ENCODE results near the gene TXNIP. TPM values are rescaled to one million over a fixed set of nuclear protein-coding genes. Genes with fewer than 3 reads are reported as not detected.
A peak's percentile ranks its signal among the peaks of the same experiment; 100 is the strongest.

The TXNIP gene
- total RNA-seq, 2 experiments from 2014 or later, result 86.0 to 91.1 TPM

DNA sequence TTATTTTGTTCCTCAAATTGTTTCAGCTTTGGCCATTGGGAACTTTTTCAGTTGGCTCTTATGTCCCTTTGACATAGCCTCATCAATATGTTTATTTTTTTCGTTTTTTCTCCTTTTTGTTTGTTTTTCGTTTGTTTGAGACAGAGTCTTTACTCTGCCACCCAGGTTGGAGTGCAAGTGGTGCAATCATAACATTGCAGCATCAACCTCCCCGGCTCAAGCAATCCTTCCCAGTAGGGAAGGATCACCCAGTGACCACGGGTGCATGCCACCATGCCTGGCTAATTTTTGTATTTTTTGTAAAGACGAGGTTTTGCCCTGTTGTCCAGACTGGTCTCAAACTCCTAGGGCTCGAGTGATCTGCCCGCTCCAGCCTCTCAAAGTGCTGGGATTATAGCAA, 23.8 kb downstream of the TXNIP start:
- intact Hi-C loops (cut with micrococcal nuclease), result no loop called here
- no peak for DNase-seq
- CTCF ChIA-PET, result interaction anchor here (1.0 kb wide), 1 partner anchor 127 kb away, joined by 3 read pairs; the partner anchor contains the start of gene NUDT17
- no peak overlapping the region for H3K4me3 Mint-ChIP-seq
- H3K27me3 Mint-ChIP-seq (ENCODE audit: low read depth), result no peaks in the 10 kb centered on the region
- H3K4me1 Mint-ChIP-seq (ENCODE audit: low read depth), result peaks cover 27% of the 10 kb centered on the region
- peaks cover 5% of the 10 kb centered on the region for H3K36me3 Mint-ChIP-seq (ENCODE audit: low read depth)
- peaks cover under 1% of the 10 kb centered on the region for H3K9me3 Mint-ChIP-seq
- H3K27ac Mint-ChIP-seq, result no peak overlapping the region

DNA sequence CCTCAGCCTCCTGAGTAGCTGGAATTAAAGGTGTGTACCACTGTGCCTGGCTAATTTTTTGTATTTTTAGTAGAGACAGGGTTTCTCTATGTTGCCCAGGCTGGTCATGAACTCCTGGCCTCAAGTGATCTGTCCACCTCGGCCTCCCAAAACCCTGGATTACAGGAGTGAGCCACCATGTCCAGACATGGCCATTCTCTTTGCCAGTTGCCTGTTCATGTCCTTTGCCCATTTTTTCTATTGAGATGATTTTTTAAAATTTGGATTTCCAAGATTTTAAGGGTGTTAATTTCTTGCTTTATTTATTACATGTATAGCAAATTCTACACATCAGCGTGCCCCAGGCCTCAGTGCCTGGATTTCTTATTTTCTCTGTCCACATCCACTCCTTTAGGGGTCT, 29.1 kb downstream of the TXNIP start:
- intact Hi-C loops (cut with micrococcal nuclease), result no loop called here
- no peak for DNase-seq
- Mint-ChIP-seq H3K27me3 (ENCODE audit: low read depth) (no peaks in the 10 kb centered on the region), H3K36me3 (ENCODE audit: low read depth) (peaks cover 10% of the 10 kb centered on the region), H3K4me3 (no peak overlapping the region), H3K4me1 (ENCODE audit: low read depth) (peaks cover 28% of the 10 kb centered on the region), H3K27ac (no peak overlapping the region), H3K9me3 (peaks cover 6% of the 10 kb centered on the region)
- CTCF ChIA-PET, result interaction anchor here (2.0 to 3.1 kb wide), 3 partner anchors 10 to 40 kb away, joined by 11 to 17 read pairs (median 12); no protein-coding TSS in a partner anchor

DNA sequence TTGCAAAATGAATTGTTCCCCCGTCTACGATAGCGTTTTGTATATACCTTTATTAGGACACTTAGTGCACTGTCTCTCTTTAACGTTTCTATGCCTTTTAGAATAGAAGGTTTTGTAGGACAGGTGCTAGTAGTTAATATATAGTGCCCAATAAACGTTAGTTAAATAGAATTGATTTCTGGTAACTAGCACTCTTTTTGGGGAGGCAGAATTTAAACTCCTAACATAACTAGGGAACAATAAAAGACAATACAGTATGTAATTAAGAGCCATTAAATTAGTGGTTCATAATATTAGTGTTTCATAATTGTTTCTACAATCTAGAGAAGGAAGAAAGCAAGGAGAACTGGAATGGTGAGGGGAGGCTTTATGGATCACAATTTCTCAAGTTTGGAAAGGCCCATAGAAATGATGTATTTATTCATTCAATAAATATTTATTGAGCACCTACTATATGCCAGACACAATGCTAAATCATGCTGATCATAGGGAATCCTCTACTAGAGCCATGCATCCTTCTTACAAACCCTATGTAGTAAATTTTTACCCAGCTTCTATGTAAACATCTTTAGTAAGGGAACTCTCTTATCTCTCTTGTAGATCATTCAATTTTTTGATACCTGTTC, 31.1 kb downstream of the TXNIP start:
- H3K27ac Mint-ChIP-seq, result peak overlapping the region; percentile 84
- H3K9me3 Mint-ChIP-seq, result peaks cover 6% of the 10 kb centered on the region
- peaks cover 10% of the 10 kb centered on the region for H3K36me3 Mint-ChIP-seq (ENCODE audit: low read depth)
- intact Hi-C loops (cut with micrococcal nuclease), result no loop called here
- no peak for DNase-seq
- H3K27me3 Mint-ChIP-seq (ENCODE audit: low read depth), result no peaks in the 10 kb centered on the region
- peak overlapping the region; percentile 97 for H3K4me3 Mint-ChIP-seq
- CTCF ChIA-PET, result interaction anchor here (0.6 to 3.6 kb wide), 8 partner anchors 12 to 141 kb away, joined by 3 to 44 read pairs (median 4); partner anchors contain the start of genes PIAS3, POLR3C and RNF115
- peaks cover 29% of the 10 kb centered on the region for H3K4me1 Mint-ChIP-seq (ENCODE audit: low read depth)

DNA sequence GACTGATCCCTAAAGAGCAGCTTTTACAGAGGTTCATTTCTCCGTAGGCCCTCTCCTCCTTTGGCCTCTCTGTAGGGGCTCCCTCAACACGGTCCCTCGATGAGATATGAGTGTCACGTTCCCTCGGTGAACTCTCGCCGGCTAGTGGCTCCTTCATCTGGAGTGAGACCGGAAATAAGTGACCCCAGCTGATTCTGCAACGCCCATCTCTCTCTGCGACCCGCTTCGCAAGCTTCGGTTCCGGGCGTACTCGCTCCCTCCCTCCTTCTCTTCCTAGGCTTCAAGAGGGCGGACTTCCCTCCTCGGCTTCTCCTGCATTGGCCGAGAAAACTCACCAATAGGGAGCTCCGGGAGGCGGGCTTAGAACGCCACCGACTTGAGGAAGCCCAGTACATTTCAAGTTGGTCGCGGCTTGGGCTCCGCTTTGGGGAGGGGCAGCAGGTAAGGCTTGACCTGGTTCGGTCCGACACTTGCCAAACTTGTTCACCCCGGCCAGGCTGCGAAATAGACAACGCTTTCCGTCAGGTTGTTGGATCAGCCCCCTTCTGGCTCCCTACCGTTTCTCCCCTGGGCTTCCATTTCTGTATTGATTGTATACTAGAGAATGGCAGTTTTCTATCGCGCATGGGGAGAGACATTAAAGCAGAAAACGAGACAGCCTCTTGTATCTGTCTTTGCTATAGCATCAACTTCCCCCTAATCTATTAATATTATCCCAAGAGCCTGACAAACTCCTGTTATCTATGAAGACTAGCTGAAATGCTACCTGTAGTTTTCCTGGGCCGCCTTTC, 31.9 kb downstream of the TXNIP start, which contains the start of the genes ANKRD34A and POLR3GL:
Gene ANKRD34A (minus strand): TSS at position 248 of the 791 bp plus-strand sequence. CDS start 2,816 bp downstream, outside the sequence.
Gene POLR3GL (plus strand): TSS at position 363 of the 791 bp plus-strand sequence. CDS start 10,176 bp downstream, outside the sequence.
- peaks cover 10% of the 10 kb centered on the region for H3K36me3 Mint-ChIP-seq (ENCODE audit: low read depth)
- H3K4me3 Mint-ChIP-seq, result peak within 1 kb of the TSS; percentile 97
- CTCF ChIA-PET, result interaction anchor here (0.6 to 3.6 kb wide), 13 partner anchors 14 to 140 kb away, joined by 3 to 44 read pairs (median 4); partner anchors contain the start of genes NUDT17, PEX11B, PIAS3 and POLR3C
- H3K27me3 Mint-ChIP-seq (ENCODE audit: low read depth), result no peaks in the 10 kb centered on the region
- DNase-seq, result peak; percentile 98
- peaks cover 32% of the 10 kb centered on the region for H3K4me1 Mint-ChIP-seq (ENCODE audit: low read depth)
- H3K27ac Mint-ChIP-seq, result peak within 1 kb of the TSS; percentile 84
- H3K9me3 Mint-ChIP-seq, result peaks cover 6% of the 10 kb centered on the region
- intact Hi-C loops (cut with micrococcal nuclease), result loop anchor here (1.0 kb wide), 6 partner anchors 8 to 72 kb away; partner anchors contain the start of genes PEX11B, RBM8A and TXNIP

DNA sequence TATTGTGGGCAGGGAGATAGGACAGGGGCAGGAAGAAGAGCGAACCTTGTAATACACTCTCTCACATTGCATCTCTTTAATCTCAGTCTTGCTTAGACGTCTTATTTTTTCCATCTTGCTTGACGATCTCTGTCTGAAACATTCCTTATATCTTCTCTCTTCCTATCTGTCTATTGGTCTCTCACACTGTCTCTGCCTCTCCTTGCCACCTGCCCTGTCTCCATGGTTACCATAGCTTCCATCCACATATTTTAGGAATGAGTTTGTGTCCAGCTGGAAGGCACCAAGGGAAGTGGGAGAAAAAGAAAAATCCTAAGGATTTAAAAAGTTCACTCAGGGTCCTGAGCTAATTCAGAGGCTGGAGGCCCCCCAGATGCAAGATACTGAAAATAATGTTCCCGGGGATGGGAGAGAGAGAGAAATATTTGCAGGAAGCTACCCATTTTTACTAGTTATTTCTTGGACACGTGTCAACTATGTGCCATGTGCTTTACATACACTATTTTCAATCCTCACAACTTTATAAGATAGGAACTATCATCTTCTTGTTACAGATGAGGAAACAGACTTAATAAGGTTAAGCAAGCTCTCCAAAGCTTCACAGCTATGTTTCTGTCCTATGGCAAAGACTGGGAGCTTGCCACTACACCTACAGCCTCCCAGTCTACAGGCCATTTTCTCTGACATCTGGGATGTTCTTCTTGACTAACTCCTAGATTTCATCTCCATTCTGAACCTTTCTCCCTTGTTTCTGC, 32.9 kb downstream of the TXNIP start:
- Mint-ChIP-seq H3K27me3 (ENCODE audit: low read depth) (no peaks in the 10 kb centered on the region), H3K36me3 (ENCODE audit: low read depth) (peaks cover 9% of the 10 kb centered on the region), H3K4me3 (peak overlapping the region; percentile 97), H3K9me3 (peaks cover 6% of the 10 kb centered on the region), H3K27ac (peak overlapping the region; percentile 84), H3K4me1 (ENCODE audit: low read depth) (peaks cover 41% of the 10 kb centered on the region)
- intact Hi-C loops (cut with micrococcal nuclease), result loop anchor here (1.0 kb wide), 6 partner anchors 7 to 73 kb away; partner anchors contain the start of genes PEX11B, RBM8A and TXNIP
- DNase-seq, result no peak
- CTCF ChIA-PET, result interaction anchor here (0.6 to 3.6 kb wide), 13 partner anchors 9 to 139 kb away, joined by 3 to 44 read pairs (median 4); partner anchors contain the start of genes PEX11B, PIAS3, POLR3C and RBM8A

DNA sequence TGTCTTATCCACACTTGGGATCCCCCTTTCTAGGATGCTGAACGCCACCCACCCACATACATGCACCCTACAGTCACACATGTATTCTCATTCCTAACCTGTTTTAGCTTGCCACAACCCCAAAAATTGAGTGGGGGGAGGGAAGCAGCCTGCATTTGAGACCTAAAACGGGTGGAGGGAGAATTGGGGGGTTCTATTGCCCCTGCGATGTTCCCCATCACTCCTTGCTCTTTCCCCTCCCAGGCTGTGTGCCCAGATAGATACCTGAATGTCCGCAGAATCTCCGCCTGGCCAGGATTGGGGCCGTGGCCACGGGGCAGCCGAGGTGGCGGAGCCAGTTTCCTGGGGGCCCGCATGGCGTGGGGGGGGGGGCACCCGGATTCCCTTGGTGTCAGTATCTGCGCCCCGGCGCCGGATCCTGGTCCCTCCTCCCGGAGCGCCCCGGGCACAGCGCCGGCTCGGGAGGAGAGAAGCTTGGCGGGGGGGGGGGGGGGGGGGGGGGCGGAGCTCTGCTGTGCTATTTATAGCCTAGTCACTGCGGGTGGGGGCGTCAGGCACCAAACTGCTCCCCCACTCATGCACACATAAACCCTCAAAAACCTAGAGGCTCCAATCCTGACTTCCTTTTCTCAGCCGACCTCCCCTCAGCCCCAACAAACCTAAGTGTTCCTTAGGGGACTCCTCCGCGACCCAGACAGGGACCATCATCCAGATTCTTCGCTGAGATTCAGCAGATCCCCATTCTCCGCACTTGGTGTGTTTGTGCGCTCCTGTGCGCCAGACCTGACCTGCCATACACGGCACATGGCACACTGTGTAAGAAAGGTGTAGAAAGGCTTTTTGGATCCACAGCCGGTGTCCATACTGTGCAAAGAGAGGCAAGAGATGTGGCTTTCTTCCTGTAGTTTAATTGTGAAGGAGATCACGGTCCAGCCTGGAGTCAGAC, 33.9 kb downstream of the TXNIP start:
- no peaks in the 10 kb centered on the region for H3K27me3 Mint-ChIP-seq (ENCODE audit: low read depth)
- H3K9me3 Mint-ChIP-seq, result peaks cover 3% of the 10 kb centered on the region
- peaks cover 41% of the 10 kb centered on the region for H3K4me1 Mint-ChIP-seq (ENCODE audit: low read depth)
- H3K27ac Mint-ChIP-seq, result peak overlapping the region; percentile 89
- DNase-seq, result peak; percentile 47
- H3K36me3 Mint-ChIP-seq (ENCODE audit: low read depth), result peaks cover 4% of the 10 kb centered on the region
- H3K4me3 Mint-ChIP-seq, result peak overlapping the region; percentile 97
- CTCF ChIA-PET, result interaction anchor here (0.6 to 3.6 kb wide), 6 partner anchors 17 to 74 kb away, joined by 3 to 44 read pairs (median 6); partner anchors contain the start of genes PEX11B, RBM8A and TXNIP
- intact Hi-C loops (cut with micrococcal nuclease), result no loop called here

DNA sequence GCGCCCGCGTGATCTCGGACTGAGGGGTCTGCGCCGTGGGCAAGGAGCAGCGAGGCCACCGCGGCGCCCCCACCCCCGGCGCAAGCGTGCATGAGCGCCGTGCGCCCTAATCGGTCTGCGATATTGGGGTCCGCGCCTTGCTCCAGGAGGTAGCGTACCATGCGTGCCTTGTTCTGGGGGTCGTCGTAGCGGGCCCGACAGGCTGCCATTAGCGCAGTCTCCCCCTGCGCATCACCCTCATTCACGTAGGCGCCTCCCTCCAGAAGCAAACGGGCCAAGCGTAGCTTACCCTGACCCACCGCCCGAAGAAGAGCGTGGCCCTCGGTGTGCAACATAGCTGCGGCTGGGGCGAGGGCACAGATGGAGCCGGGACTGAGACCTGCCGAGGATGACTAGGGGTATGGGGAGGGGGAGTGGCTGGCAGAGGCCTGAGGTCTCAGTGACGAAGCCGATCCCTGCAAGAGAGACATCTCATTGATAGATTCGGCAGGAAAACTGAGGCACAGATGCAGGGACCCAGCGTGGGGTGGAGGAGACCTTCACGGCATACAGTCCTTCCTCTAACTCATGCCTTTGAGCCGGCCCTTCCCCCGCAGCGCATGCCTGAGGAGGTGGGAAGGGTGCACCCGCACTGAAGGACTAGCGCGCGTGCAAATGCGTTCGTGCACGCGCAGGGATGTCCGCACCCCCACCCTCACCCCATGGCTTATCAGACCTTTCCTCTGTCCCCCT, 34.8 kb downstream of the TXNIP start:
- Mint-ChIP-seq H3K9me3 (no peaks in the 10 kb centered on the region), H3K27me3 (ENCODE audit: low read depth) (no peaks in the 10 kb centered on the region), H3K4me3 (peak overlapping the region; percentile 97), H3K36me3 (ENCODE audit: low read depth) (no peaks in the 10 kb centered on the region), H3K4me1 (ENCODE audit: low read depth) (peaks cover 38% of the 10 kb centered on the region), H3K27ac (peak overlapping the region; percentile 89)
- intact Hi-C loops (cut with micrococcal nuclease), result no loop called here
- peak; percentile 76 for DNase-seq
- CTCF ChIA-PET, result interaction anchor here (0.6 to 3.6 kb wide), 3 partner anchors 17 to 73 kb away, joined by 3 to 44 read pairs (median 5); partner anchors contain the start of gene PEX11B

DNA sequence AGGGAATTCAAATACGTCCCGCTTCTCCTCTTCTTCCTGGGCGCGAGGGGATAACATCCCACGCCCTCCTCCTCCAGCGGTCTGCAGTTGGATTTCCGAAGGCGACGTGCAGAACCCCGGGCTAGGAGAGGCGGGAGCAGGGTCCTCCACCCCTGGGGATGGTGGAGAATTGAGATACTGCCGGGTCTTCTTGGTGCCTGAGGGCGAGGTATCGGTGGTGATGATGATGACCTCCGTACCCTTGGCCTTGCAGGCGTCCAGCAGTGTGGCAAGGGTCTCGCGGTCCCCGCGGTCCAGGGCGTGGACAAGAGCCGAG, 35.3 kb downstream of the TXNIP start:
- Mint-ChIP-seq H3K36me3 (ENCODE audit: low read depth) (no peaks in the 10 kb centered on the region), H3K27ac (peak overlapping the region; percentile 65), H3K4me1 (ENCODE audit: low read depth) (peaks cover 39% of the 10 kb centered on the region), H3K9me3 (no peaks in the 10 kb centered on the region), H3K27me3 (ENCODE audit: low read depth) (no peaks in the 10 kb centered on the region), H3K4me3 (peak overlapping the region; percentile 97)
- intact Hi-C loops (cut with micrococcal nuclease), result no loop called here
- CTCF ChIA-PET, result interaction anchor here (1.5 kb wide), 1 partner anchor 42 kb away, joined by 3 read pairs; the partner anchor contains the start of gene PEX11B
- no peak for DNase-seq

DNA sequence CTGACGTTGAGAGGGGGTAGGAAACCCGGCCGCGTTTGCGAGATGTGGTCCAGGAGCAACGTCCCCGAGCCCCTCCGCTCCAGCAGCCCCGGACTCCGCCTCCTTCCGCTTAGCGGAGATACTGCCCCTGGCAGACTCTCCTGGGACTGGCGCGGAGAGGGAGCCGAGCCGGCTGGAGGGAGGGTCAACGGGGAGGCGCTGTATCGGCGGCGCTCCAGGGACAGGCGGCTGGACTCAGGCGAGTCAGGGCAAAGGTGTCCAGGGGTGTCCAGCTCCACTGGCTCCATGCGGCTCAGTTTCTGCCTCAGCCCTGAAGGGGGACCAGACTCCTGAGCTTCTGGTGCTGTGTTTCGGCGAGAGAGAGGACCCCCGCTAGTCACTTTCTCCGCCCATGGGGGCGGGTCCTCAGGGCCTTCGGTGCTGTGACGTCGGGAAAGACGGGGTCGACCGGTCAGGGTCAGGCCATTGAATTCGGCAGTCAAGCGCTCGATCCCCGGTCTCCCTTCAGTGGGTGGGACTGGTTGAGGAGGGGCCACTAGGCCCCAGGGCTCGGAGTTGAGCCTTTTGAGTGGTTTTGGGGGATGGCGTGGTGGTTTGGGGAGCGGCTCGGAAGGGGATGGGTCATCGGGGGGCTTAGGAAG, 35.8 kb downstream of the TXNIP start:
- intact Hi-C loops (cut with micrococcal nuclease), result no loop called here
- Mint-ChIP-seq H3K4me1 (ENCODE audit: low read depth) (peaks cover 44% of the 10 kb centered on the region), H3K27ac (peak overlapping the region; percentile 65), H3K36me3 (ENCODE audit: low read depth) (no peaks in the 10 kb centered on the region), H3K4me3 (peak overlapping the region; percentile 97), H3K9me3 (no peaks in the 10 kb centered on the region), H3K27me3 (ENCODE audit: low read depth) (no peaks in the 10 kb centered on the region)
- DNase-seq, result peak; percentile 61
- CTCF ChIA-PET, result interaction anchor here (1.5 kb wide), 1 partner anchor 42 kb away, joined by 3 read pairs; the partner anchor contains the start of gene PEX11B

DNA sequence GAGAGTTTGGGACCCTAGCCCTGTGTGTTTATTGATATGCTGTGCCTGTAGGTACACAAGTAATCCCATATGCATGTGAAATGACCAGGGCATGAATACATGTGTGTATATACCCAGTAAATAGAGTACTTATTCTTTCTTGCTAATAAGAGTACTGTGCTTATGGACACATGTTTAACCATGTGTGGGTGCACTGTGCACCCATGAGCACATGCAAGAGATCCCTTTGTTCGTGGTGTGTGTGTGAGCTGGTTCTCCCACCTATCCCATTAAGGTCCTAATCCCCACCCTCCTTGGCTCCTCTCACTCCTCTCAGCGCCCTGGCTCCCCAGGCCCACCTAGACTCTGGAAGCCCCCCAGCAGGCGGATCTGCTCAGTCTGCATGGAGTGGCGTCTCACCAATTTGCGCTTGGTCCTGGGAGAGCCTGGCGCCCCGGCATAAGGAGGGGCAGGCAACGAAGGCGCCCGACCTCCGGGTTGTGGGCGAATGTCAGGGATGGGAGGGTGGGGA, 36.4 kb downstream of the TXNIP start:
- DNase-seq, result no peak
- Mint-ChIP-seq H3K36me3 (ENCODE audit: low read depth) (no peaks in the 10 kb centered on the region), H3K27me3 (ENCODE audit: low read depth) (no peaks in the 10 kb centered on the region), H3K27ac (no peak overlapping the region), H3K4me3 (peak overlapping the region; percentile 23), H3K4me1 (ENCODE audit: low read depth) (peaks cover 47% of the 10 kb centered on the region), H3K9me3 (no peaks in the 10 kb centered on the region)
- intact Hi-C loops (cut with micrococcal nuclease), result no loop called here
- CTCF ChIA-PET, result interaction anchor here (3.1 to 3.2 kb wide), 2 partner anchors 19 to 33 kb away, joined by 14 to 29 read pairs; partner anchors contain the start of gene RBM8A

Measured in activated naive CD4-positive, alpha-beta T cell treated with anti-CD3 and anti-CD28 coated beads for 36 hours (primary cell).